GM19397 (cell line): ENCODE results near the gene RO60.
A peak's percentile ranks its signal among the peaks of the same experiment; 100 is the strongest.

Experiments
- ATAC-seq: cut with Tn5 transposase; IDR thresholded peaks from one replicate; pipeline ENCODE4 v1.9.1; 2021; ENCODE audit warnings: mild to moderate bottlenecking, moderate library complexity; ENCODE audit not compliant: unreplicated experiment

Gene RO60

GRCh38 chr1:193104907-193105820 lies 45.8 kb downstream of the RO60 start, which contains the start of gene GLRX2:
TSS of gene GLRX2 (minus strand) at chr1:193105414. CDS start at chr1:193105382, 32 bp downstream.
- ATAC-seq, result peak; percentile 96

- no peak for ATAC-seq
These were observed 46.4 kb downstream of the RO60 start for GRCh38 chr1:193105821-193106177.

GRCh38 chr1:193108471-193108870 lies 49.1 kb downstream of the RO60 start:
- no peak for ATAC-seq
